Measurements from ENCODE around the gene NGEF.

- TF ChIP-seq CEBPB (IDR thresholded peaks at IDR 0.05) (no peak), TAF1 (IDR thresholded peaks at IDR 0.05; ENCODE audit: low read depth) (no peak), MAX (IDR thresholded peaks at IDR 0.05) (no peak), YY1 (IDR thresholded peaks at IDR 0.05; ENCODE audit: low read depth) (no peak), REST (IDR thresholded peaks at IDR 0.05; ENCODE audit: low read depth) (no peak), ZBTB7A (IDR thresholded peaks at IDR 0.05; ENCODE audit: low read depth) (no peak), EP300 (IDR thresholded peaks at IDR 0.05; ENCODE audit: borderline replicate concordance) (no peak), TCF12 (IDR thresholded peaks at IDR 0.05; ENCODE audit: low read depth) (no peak), FOXM1 (IDR thresholded peaks at IDR 0.05; ENCODE audit: borderline replicate concordance, low read depth) (no peak), USF1 (IDR thresholded peaks at IDR 0.05) (no peak)
These were observed 26.3 kb upstream of the NGEF start for GRCh38 chr2:233039212-233039845.
